HepG2 (cell line): ENCODE data around the gene UQCR11. TPM values are rescaled to one million over a fixed set of nuclear protein-coding genes. Genes with fewer than 3 reads are reported as not detected.

ENCODE experiments used
- ATF5 ChIP-seq: sonication (generic); formaldehyde crosslinking; IDR thresholded peaks from 2 replicates; pipeline ENCODE4 v1.4.0; 2020; ENCODE audit warnings: mild to moderate bottlenecking, low read depth, missing genetic modification reagents
- BCLAF1 ChIP-seq: fragments of 450-650 bp; IDR thresholded peaks from 2 replicates; pipeline ENCODE4 v1.6.1; 2017; ENCODE audit warnings: mild to moderate bottlenecking
- CSRNP1 ChIP-seq: sonication (generic); formaldehyde crosslinking; IDR thresholded peaks from 2 replicates; pipeline ENCODE4 v1.8.1; 2023; ENCODE audit warnings: mild to moderate bottlenecking, missing genetic modification reagents
- EEA1 ChIP-seq: sonication (generic); formaldehyde crosslinking; IDR thresholded peaks from 2 replicates; pipeline ENCODE4 v1.5.1; 2020; ENCODE audit warnings: mild to moderate bottlenecking, missing genetic modification reagents, borderline replicate concordance
- HMGXB4 ChIP-seq, 2 experiments: sonication (generic) in 1 of 2; formaldehyde crosslinking in 1 of 2; IDR thresholded peaks; 2 replicates each; pipeline versions ENCODE4 v1.4.0 to v1.6.1; 2018 to 2020; ENCODE audit warnings: missing genetic modification reagents in 2 of 2, borderline replicate concordance in 1 of 2, low read depth in 1 of 2, mild to moderate bottlenecking in 1 of 2, missing biosample characterization in 1 of 2
- MEIS1 ChIP-seq: sonication (generic); formaldehyde crosslinking; IDR thresholded peaks from 2 replicates; pipeline ENCODE4 v1.9.0; 2021; ENCODE audit warnings: mild to moderate bottlenecking, missing genetic modification reagents, moderate library complexity, borderline replicate concordance
- MIXL1 ChIP-seq: IDR thresholded peaks from 2 replicates; pipeline ENCODE4 v1.6.1; 2016
- MLLT10 ChIP-seq: sonication (generic); formaldehyde crosslinking; IDR thresholded peaks from 2 replicates; pipeline ENCODE4 v1.4.0; 2020; ENCODE audit warnings: missing genetic modification reagents
- NR3C1 ChIP-seq: sonication (generic); formaldehyde crosslinking; IDR thresholded peaks from 2 replicates; pipeline ENCODE4 v1.4.0; 2020; ENCODE audit warnings: missing genetic modification reagents
- TFAP4 ChIP-seq: sonication (generic); IDR thresholded peaks from 2 replicates; pipeline ENCODE4 v1.6.1; 2016; ENCODE audit warnings: low read depth, borderline replicate concordance
- TFDP2 ChIP-seq: sonication (generic); formaldehyde crosslinking; IDR thresholded peaks from 2 replicates; pipeline ENCODE4 v1.4.0; 2020; ENCODE audit warnings: missing genetic modification reagents
- ZIK1 ChIP-seq: sonication (generic); formaldehyde crosslinking; IDR thresholded peaks from 2 replicates; pipeline ENCODE4 v1.5.0; 2020; ENCODE audit warnings: mild to moderate bottlenecking, low read depth, missing genetic modification reagents, borderline replicate concordance
- ZMYM3 ChIP-seq: sonication (generic); formaldehyde crosslinking; IDR thresholded peaks from 2 replicates; pipeline ENCODE4 v1.5.1; 2020; ENCODE audit warnings: mild to moderate bottlenecking, missing genetic modification reagents
- ZNF17 ChIP-seq: sonication (generic); formaldehyde crosslinking; IDR thresholded peaks from 2 replicates; pipeline ENCODE4 v1.5.0; 2020; ENCODE audit warnings: mild to moderate bottlenecking, missing genetic modification reagents
- ZNF263 ChIP-seq: sonication (generic); formaldehyde crosslinking; IDR thresholded peaks from 2 replicates; pipeline ENCODE4 v1.4.0; 2020; ENCODE audit warnings: missing genetic modification reagents
- ZNF562 ChIP-seq: sonication (generic); formaldehyde crosslinking; IDR thresholded peaks from 2 replicates; pipeline ENCODE4 v1.8.0; 2022; ENCODE audit warnings: missing genetic modification reagents, borderline replicate concordance
- ZNF629 ChIP-seq: sonication (generic); formaldehyde crosslinking; conservative IDR thresholded peaks from 2 replicates; pipeline ENCODE4 v1.5.0; 2020; ENCODE audit warnings: missing genetic modification reagents
- ZNF790 ChIP-seq: sonication (generic); formaldehyde crosslinking; IDR thresholded peaks from 2 replicates; pipeline ENCODE4 v1.8.0; 2022; ENCODE audit warnings: missing genetic modification reagents, mild to moderate bottlenecking, borderline replicate concordance
- ZNF816 ChIP-seq: sonication (generic); formaldehyde crosslinking; IDR thresholded peaks from 2 replicates; pipeline ENCODE4 v1.8.0; 2022; ENCODE audit warnings: missing genetic modification reagents, mild to moderate bottlenecking, borderline replicate concordance
- polyA plus RNA-seq, 8 experiments: library from polyadenylated mRNA; depleted of rRNA in 3 of 8; stranded (reverse) in 7 of 8; unstranded in 1 of 8; fragments of >200 nt; fragmentation: Illumina TruSeq in 4 of 8; extraction: Trizol in 4 of 8; gene quantifications; 2 replicates each; pipeline versions ENCODE4 v1.2.1 to v1.2.3, GENCODE V29; 2011 to 2016; ENCODE audit warnings: low read depth in 4 of 8, missing spikeins in 1 of 8, mixed read lengths in 1 of 8; ENCODE audit not compliant: insufficient read depth in 1 of 8
- total RNA-seq, 5 experiments: library from RNA; depleted of rRNA; stranded (reverse); fragments of >200 nt; fragmentation: Illumina TruSeq; extraction: Trizol; gene quantifications; 2 replicates each; pipeline ENCODE4 v1.2.3, GENCODE V29; 2016; ENCODE audit warnings: low read depth in 1 of 5

The UQCR11 gene
- total and polyA plus RNA-seq, 2 of the 13 experiments (the other 11 are each of a cell fraction or from before 2014, with no cell fraction given): 125 to 214 TPM

GRCh38 chr19:1649706-1650649 lies 44.7 kb upstream of the UQCR11 start (continued):
- TF ChIP-seq TFAP4 (no peak), MEIS1 (CRISPR knock-in tag) (no peak), ZMYM3 (CRISPR knock-in tag) (peak; percentile 47; the same call in 1 of the 2 replicates), EEA1 (CRISPR knock-in tag) (no peak), NR3C1 (CRISPR knock-in tag) (no peak), ZNF816 (CRISPR knock-in tag) (no peak), ZNF629 (CRISPR knock-in tag) (peak; percentile 86), MLLT10 (no peak), HMGXB4 (CRISPR knock-in tag; IDR thresholded peaks at IDR 0.05; ENCODE audit: borderline replicate concordance in 1 of 2, low read depth in 1 of 2) (no peak), ZNF263 (CRISPR knock-in tag) (peak; percentile 83), ZNF17 (CRISPR knock-in tag) (no peak), TFDP2 (CRISPR knock-in tag) (no peak), BCLAF1 (no peak), ZNF562 (CRISPR knock-in tag) (no peak), MIXL1 (no peak), CSRNP1 (CRISPR knock-in tag) (no peak), ATF5 (CRISPR knock-in tag) (no peak), ZIK1 (CRISPR knock-in tag) (no peak), ZNF790 (no peak)
